Glutamatergic neuron (in vitro differentiated cells): ENCODE results near the gene TMEM233. TPM values are rescaled to one million over a fixed set of nuclear protein-coding genes. Genes with fewer than 3 reads are reported as not detected.

Experiments
- DNase-seq: peaks from one replicate; pipeline ENCODE4 v3.0.0; 2022
- H3K27ac Mint-ChIP-seq: one replicate; pipeline ENCODE4 v1.8.0; 2020; ENCODE audit warnings: mild to moderate bottlenecking, mixed read lengths, inconsistent platforms; ENCODE audit not compliant: unreplicated experiment
- H3K27me3 Mint-ChIP-seq: one replicate; pipeline ENCODE4 v1.8.0; 2020; ENCODE audit warnings: mild to moderate bottlenecking, moderate library complexity, mixed read lengths, inconsistent platforms; ENCODE audit not compliant: unreplicated experiment
- H3K36me3 Mint-ChIP-seq: one replicate; pipeline ENCODE4 v1.8.0; 2020; ENCODE audit warnings: mild to moderate bottlenecking, mixed read lengths, inconsistent platforms; ENCODE audit not compliant: unreplicated experiment
- H3K4me1 Mint-ChIP-seq: one replicate; pipeline ENCODE4 v1.8.0; 2020; ENCODE audit warnings: mild to moderate bottlenecking, low read depth, mixed read lengths, inconsistent platforms; ENCODE audit not compliant: unreplicated experiment
- H3K4me3 Mint-ChIP-seq: one replicate; pipeline ENCODE4 v1.8.0; 2020; ENCODE audit warnings: mild to moderate bottlenecking, mixed read lengths, inconsistent platforms; ENCODE audit not compliant: unreplicated experiment
- H3K9me3 Mint-ChIP-seq: one replicate; pipeline ENCODE4 v1.8.0; 2020; ENCODE audit warnings: mild to moderate bottlenecking, moderate library complexity, mixed read lengths, inconsistent platforms; ENCODE audit not compliant: unreplicated experiment
- CTCF ChIP-seq: fragments of 200-600 bp; sonication (generic); IDR thresholded peaks from one replicate; pipeline ENCODE4 v1.5.0; 2021; ENCODE audit not compliant: partially characterized antibody, unreplicated experiment
- total RNA-seq: library from RNA; stranded (reverse); fragmentation: NEBNext Ultra II Directional; extraction: Animal tissue kit (Norgen Biotek cat#: 25700); gene quantifications from one replicate; pipeline ENCODE4 v1.2.1, GENCODE V29; 2021; ENCODE audit not compliant: unreplicated experiment

The TMEM233 gene
- total RNA-seq, 1 donor from 2014 or later: not detected

DNA sequence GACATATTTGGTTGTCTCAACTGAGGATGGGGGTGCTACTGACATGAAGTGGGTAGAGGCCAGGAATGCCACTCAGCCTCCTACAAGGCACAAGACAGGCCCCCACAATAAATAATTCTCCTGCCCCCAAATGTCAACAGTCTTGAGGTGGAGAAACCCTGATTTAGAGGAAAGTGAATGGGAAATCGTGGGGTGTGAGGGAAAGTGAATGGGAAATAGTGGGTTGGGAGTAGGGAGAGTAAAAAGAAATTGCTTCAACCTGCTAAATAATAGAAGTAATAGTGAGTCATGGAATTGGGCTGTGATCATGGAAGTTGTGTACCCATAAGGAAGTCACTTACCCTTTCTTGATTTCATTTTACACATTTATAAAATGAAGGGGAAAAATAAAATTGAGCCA lies 16.7 kb upstream of the TMEM233 start:
- Mint-ChIP-seq H3K27ac (no peak overlapping the region), H3K36me3 (no peaks in the 10 kb centered on the region), H3K4me1 (no peaks in the 10 kb centered on the region), H3K27me3 (peaks cover 4% of the 10 kb centered on the region), H3K9me3 (no peaks in the 10 kb centered on the region), H3K4me3 (no peak overlapping the region)
- no peak for TF ChIP-seq CTCF
- no peak for DNase-seq

DNA sequence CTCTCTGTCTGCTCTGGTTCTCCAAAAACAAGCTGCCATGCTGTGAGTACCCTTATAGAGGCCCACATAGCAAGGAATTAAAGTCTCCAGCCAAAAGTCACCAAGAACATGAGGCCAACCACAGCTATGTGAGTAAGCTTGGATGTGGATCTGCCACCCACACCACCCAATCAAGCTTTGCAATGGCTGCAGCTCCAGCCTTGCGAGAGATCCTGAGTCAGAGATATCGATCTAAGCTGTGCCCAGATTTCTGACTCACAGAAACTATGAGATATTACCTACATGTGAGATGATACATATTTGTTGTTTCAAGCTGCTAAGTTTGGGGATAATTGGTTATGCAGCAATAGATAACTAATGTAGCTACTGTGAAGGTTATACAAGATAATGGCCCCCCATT lies 15.5 kb upstream of the TMEM233 start:
- Mint-ChIP-seq H3K27me3 (peaks cover 4% of the 10 kb centered on the region), H3K27ac (no peak overlapping the region), H3K9me3 (no peaks in the 10 kb centered on the region), H3K4me3 (no peak overlapping the region), H3K4me1 (no peaks in the 10 kb centered on the region), H3K36me3 (no peaks in the 10 kb centered on the region)
- TF ChIP-seq CTCF: no peak
- no peak for DNase-seq

- no peaks in the 10 kb centered on the region for H3K9me3 Mint-ChIP-seq
- no peak overlapping the region for H3K27ac Mint-ChIP-seq
- peaks cover 23% of the 10 kb centered on the region for H3K27me3 Mint-ChIP-seq
- no peak for TF ChIP-seq CTCF
- no peaks in the 10 kb centered on the region for H3K4me1 Mint-ChIP-seq
- DNase-seq: no peak
- no peaks in the 10 kb centered on the region for H3K36me3 Mint-ChIP-seq
- no peak overlapping the region for H3K4me3 Mint-ChIP-seq
These were observed 4.5 kb upstream of the TMEM233 start for GRCh38 chr12:119589097-119589496.

DNA sequence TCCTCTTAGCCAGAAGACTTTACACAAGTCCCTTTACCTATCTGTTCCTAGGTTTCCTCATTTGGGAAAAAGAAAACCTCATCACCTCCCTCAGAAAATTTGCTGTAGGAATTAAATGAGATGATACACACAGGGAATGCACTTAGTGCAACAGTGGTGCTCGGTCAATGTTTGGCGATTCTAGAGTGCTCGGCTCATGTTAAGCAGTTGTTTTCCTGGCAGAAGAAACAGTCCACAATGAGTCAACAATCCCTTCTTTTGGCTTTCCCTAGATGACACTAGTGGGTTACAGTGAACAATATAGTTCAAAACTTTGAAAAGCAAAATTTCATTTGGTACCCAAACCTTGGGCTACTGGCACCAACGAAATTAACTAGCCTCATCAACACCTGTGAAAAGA lies 3.9 kb upstream of the TMEM233 start:
- H3K4me1 Mint-ChIP-seq: no peaks in the 10 kb centered on the region
- H3K27me3 Mint-ChIP-seq: peaks cover 28% of the 10 kb centered on the region
- no peak overlapping the region for H3K4me3 Mint-ChIP-seq
- DNase-seq: no peak
- no peak overlapping the region for H3K27ac Mint-ChIP-seq
- no peak for TF ChIP-seq CTCF
- H3K9me3 Mint-ChIP-seq: no peaks in the 10 kb centered on the region
- no peaks in the 10 kb centered on the region for H3K36me3 Mint-ChIP-seq

DNA sequence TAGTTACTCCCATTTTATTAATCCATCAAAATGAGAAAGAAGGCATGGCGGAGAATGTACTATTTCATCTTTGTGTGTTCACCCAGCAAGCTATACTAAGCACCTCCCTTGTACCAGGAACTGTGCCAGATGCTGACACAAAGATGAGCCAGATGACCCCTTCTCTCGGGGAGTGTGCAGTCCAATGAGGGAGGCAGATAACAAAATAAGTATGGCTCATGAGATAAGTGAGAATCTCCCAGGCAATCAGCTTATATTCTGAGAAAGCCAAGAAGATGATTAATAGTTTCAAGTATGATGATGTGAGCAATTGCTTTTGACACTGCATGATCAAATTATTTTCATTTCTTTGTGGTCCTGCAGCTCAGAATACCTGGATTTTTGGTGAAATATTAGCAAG lies 1.3 kb upstream of the TMEM233 start:
- Mint-ChIP-seq H3K9me3 (peaks cover 2% of the 10 kb centered on the region), H3K4me1 (peaks cover 2% of the 10 kb centered on the region), H3K27me3 (peaks cover 39% of the 10 kb centered on the region), H3K27ac (no peak overlapping the region), H3K4me3 (no peak overlapping the region), H3K36me3 (no peaks in the 10 kb centered on the region)
- no peak for TF ChIP-seq CTCF
- DNase-seq: no peak
